B cell (primary cell): ENCODE results near the gene HELB. TPM values are rescaled to one million over a fixed set of nuclear protein-coding genes. Genes with fewer than 3 reads are reported as not detected.

Source experiments
- ATAC-seq: fragments of 200-7000 bp; cut with Tn5 transposase; one replicate; pipeline ENCODE4 v1.10.0; 2021; ENCODE audit warnings: low read depth, mild to moderate bottlenecking, moderate number of reproducible peaks, moderate library complexity
- CTCF ChIA-PET: fragments of 350-600 bp; sonication (Branson Sonifier 250); formaldehyde crosslinking; loops from one replicate; lab custom pipeline; 2021; ENCODE audit warnings: antibody characterized with exemption, inconsistent platforms; lab: Charles Lee
- POLR2A ChIA-PET: fragments of 350-600 bp; sonication (Branson Sonifier 250); formaldehyde crosslinking; loops from one replicate; lab custom pipeline; 2021; ENCODE audit warnings: antibody characterized with exemption; lab: Charles Lee
- DNase-seq: peaks from one replicate; pipeline ENCODE4 v3.0.0; 2013
- H2AFZ ChIP-seq: 2 replicates; pipeline ENCODE4 v1.6.1; 2012; ENCODE audit warnings: mild to moderate bottlenecking, low read depth, low read length; ENCODE audit not compliant: insufficient read depth, poor library complexity, severe bottlenecking
- H3K27ac ChIP-seq, 2 donors: 1 replicate in 1 of 2; 2 replicates in 1 of 2; pipeline ENCODE4 v1.5.1; 2012 to 2013; ENCODE audit warnings: low read length in 2 of 2, mild to moderate bottlenecking in 2 of 2, moderate library complexity in 1 of 2
- H3K27me3 ChIP-seq, 4 experiments: fragments of 200-600 bp in 1 of 4; sonication (generic) in 1 of 4; replicated peaks in 1 of 4; 1 replicate in 2 of 4; 2 replicates in 2 of 4; pipeline versions ENCODE4 v1.6.1 to v1.7.0; 2013 to 2016; ENCODE audit warnings: low read length in 3 of 4, mild to moderate bottlenecking in 2 of 4, mixed read lengths in 1 of 4, moderate library complexity in 1 of 4; ENCODE audit not compliant: insufficient read depth in 4 of 4, control insufficient read depth in 3 of 4; ENCODE audit errors: control extremely low read depth in 1 of 4
- H3K36me3 ChIP-seq, 2 experiments: replicated peaks in 1 of 2; 1 replicate in 1 of 2; 2 replicates in 1 of 2; pipeline versions ENCODE4 v1.6.1 to v1.7.1; 2013; ENCODE audit warnings: low read length in 1 of 2; ENCODE audit not compliant: insufficient read depth in 2 of 2, control insufficient read depth in 1 of 2; ENCODE audit errors: control extremely low read depth in 1 of 2, extremely low read depth in 1 of 2
- H3K4me1 ChIP-seq, 2 donors: fragments of 200-600 bp in 1 of 2; sonication (generic) in 1 of 2; 1 replicate in 1 of 2; 2 replicates in 1 of 2; pipeline versions ENCODE4 v1.5.1 to v1.6.1; 2013 to 2017; ENCODE audit warnings: low read length in 2 of 2; ENCODE audit not compliant: control insufficient read depth in 2 of 2, insufficient read depth in 2 of 2
- H3K4me2 ChIP-seq: replicated peaks from 2 replicates; pipeline ENCODE3; 2012; ENCODE audit warnings: mild to moderate bottlenecking, low read depth, low read length; ENCODE audit not compliant: poor library complexity, severe bottlenecking
- H3K4me3 ChIP-seq, 5 experiments: fragments of 200-600 bp in 1 of 5; sonication (generic) in 1 of 5; 1 replicate in 3 of 5; 2 replicates in 2 of 5; pipeline versions ENCODE4 v1.5.1 to v1.7.0; 2011 to 2016; ENCODE audit warnings: low read length in 4 of 5, mild to moderate bottlenecking in 4 of 5, low read depth in 2 of 5, control low read depth in 1 of 5, moderate library complexity in 1 of 5; ENCODE audit not compliant: insufficient read depth in 1 of 5; ENCODE audit errors: control extremely low read depth in 1 of 5, extremely low read depth in 1 of 5
- H3K79me2 ChIP-seq: fragments of 200-600 bp; sonication (generic); one replicate; pipeline ENCODE4 v1.6.0; 2016; ENCODE audit warnings: low read length; ENCODE audit not compliant: control insufficient read depth, insufficient read depth
- H3K9ac ChIP-seq: fragments of 200-600 bp; sonication (generic); 2 replicates; pipeline ENCODE4 v1.6.1; 2017; ENCODE audit warnings: mild to moderate bottlenecking, low read length, moderate library complexity
- H3K9me3 ChIP-seq, 3 donors: one replicate each; pipeline versions ENCODE4 v1.6.1 to v1.7.1; 2013; ENCODE audit warnings: low read length in 2 of 3; ENCODE audit not compliant: control insufficient read depth in 2 of 3, insufficient read depth in 1 of 3; ENCODE audit errors: control extremely low read depth in 1 of 3
- H4K20me1 ChIP-seq: 2 replicates; pipeline ENCODE4 v1.6.0; 2012; ENCODE audit warnings: mild to moderate bottlenecking, low read length; ENCODE audit not compliant: insufficient read depth, control insufficient read depth, poor library complexity, severe bottlenecking
- H3K27ac Mint-ChIP-seq: one replicate; pipeline ENCODE4 v1.8.0; 2021; ENCODE audit warnings: mixed read lengths
- H3K27me3 Mint-ChIP-seq: one replicate; pipeline ENCODE4 v1.8.0; 2021; ENCODE audit warnings: mixed read lengths
- H3K4me1 Mint-ChIP-seq: one replicate; pipeline ENCODE4 v1.8.0; 2021; ENCODE audit warnings: mixed read lengths
- H3K4me3 Mint-ChIP-seq: one replicate; pipeline ENCODE4 v1.8.0; 2021; ENCODE audit warnings: mixed read lengths
- H3K9me3 Mint-ChIP-seq: one replicate; pipeline ENCODE4 v1.8.0; 2022; ENCODE audit warnings: mixed read lengths; ENCODE audit not compliant: insufficient read depth
- EZH2 ChIP-seq: IDR thresholded peaks from 2 replicates; pipeline ENCODE4 v1.6.1; 2012; ENCODE audit warnings: borderline replicate concordance, low read depth, mild to moderate bottlenecking, moderate library complexity, low read length; ENCODE audit not compliant: insufficient read depth, poor library complexity, severe bottlenecking
- WGBS: methylation state at CpG from one replicate; pipeline ENCODE4 v1.1.5; 2013; ENCODE audit warnings: missing lambda C conversion rate; ENCODE audit not compliant: insufficient coverage; 5-methylcytosine and 5-hydroxymethylcytosine counted together
- intact Hi-C: fragments of 100-400 bp; cut with micrococcal nuclease; formaldehyde crosslinking; loops from one replicate; pipeline ENCODE4 v1.10.0; 2022
- polyA plus RNA-seq: library from polyadenylated mRNA; depleted of rRNA; stranded (reverse); fragments of >200 nt; gene quantifications from 2 replicates; pipeline ENCODE4 v1.2.3, GENCODE V29; 2012
- total RNA-seq, 2 donors: library from RNA; stranded (reverse); fragments of 120-200 nt in 1 of 2; gene quantifications; 1 replicate in 1 of 2; 2 replicates in 1 of 2; pipeline versions ENCODE4 v1.2.3 to v1.2.4, GENCODE V29; 2013 to 2022
- TF ChIP-seq, protein P1 (sequence below): fragments of 200-600 bp; IDR thresholded peaks from one replicate; pipeline ENCODE4 v1.8.0; 2022; ENCODE audit warnings: antibody characterized with exemption, mild to moderate bottlenecking

The HELB gene
- total and polyA plus RNA-seq, 2 donors (not counting 1 experiment from before 2014, with no cell fraction given) = 2.4 to 10.0 TPM

DNA sequence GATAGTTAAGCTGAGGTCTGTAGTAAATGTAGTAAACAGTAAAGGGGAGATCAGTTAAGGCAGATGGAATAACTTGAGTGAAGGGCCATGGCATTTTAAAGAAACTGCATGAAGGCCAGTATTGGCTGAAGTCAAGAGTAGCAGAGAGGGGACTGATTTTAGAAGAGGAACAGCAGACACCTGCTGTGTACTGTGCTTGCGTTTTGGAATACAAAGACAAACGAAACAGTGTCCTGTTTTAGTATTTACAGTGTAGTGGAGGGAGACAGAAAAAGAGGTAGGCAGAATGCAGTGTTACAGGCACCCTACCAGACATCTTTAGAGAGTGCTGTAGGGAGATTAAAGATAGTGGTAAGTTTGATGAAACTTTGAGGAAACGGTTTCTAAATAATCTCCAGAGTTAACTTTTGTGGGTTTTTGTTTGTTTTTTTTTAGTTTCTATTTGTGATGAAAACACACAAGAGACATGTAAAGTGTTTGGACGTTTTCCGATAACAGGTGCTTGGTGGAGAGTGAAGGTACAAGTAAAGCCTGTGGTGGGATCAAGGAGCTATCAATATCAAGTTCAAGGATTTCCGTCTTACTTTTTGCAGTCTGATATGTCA, 2.1 kb downstream of the HELB start:
- DNase-seq (peak; percentile 5), ATAC-seq (no peak)
- no peak for TF ChIP-seq EZH2
- TF ChIP-seq, protein P1, sequence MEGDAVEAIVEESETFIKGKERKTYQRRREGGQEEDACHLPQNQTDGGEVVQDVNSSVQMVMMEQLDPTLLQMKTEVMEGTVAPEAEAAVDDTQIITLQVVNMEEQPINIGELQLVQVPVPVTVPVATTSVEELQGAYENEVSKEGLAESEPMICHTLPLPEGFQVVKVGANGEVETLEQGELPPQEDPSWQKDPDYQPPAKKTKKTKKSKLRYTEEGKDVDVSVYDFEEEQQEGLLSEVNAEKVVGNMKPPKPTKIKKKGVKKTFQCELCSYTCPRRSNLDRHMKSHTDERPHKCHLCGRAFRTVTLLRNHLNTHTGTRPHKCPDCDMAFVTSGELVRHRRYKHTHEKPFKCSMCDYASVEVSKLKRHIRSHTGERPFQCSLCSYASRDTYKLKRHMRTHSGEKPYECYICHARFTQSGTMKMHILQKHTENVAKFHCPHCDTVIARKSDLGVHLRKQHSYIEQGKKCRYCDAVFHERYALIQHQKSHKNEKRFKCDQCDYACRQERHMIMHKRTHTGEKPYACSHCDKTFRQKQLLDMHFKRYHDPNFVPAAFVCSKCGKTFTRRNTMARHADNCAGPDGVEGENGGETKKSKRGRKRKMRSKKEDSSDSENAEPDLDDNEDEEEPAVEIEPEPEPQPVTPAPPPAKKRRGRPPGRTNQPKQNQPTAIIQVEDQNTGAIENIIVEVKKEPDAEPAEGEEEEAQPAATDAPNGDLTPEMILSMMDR = no peak
- CTCF ChIA-PET = interaction anchor here (0.9 kb wide), 1 partner anchor 74 kb away, joined by 3 read pairs; no protein-coding TSS in a partner anchor
- intact Hi-C loops = loop anchor here (10.0 kb wide), 1 partner anchor 1900 kb away; the partner anchor contains the start of gene XPOT
- H3K27ac ChIP-seq = no peak overlapping the region
- POLR2A ChIA-PET = no interaction called here
- peaks cover 10 to 15% of the 10 kb centered on the region in 2 donors for H3K4me1 ChIP-seq
- H3K9ac ChIP-seq = peak overlapping the region; percentile 92
- Mint-ChIP-seq H3K4me1 (peaks cover 36% of the 10 kb centered on the region), H3K27me3 (no peaks in the 10 kb centered on the region), H3K27ac (no peak overlapping the region), H3K4me3 (peak overlapping the region; percentile 13), H3K9me3 (no peaks in the 10 kb centered on the region)
- peak overlapping the region in 1 of 5 experiments; percentile 10 for H3K4me3 ChIP-seq
- H3K9me3 ChIP-seq = no peaks in the 10 kb centered on the region
- H3K27me3 ChIP-seq = no peaks in the 10 kb centered on the region
- H3K4me2 ChIP-seq = peak overlapping the region; percentile 89
- peak overlapping the region; percentile 12 for H2AFZ ChIP-seq
- H4K20me1 ChIP-seq = no peaks in the 10 kb centered on the region
- H3K36me3 ChIP-seq = peaks cover 3 to 8% of the 10 kb centered on the region in 2 experiments
- peaks cover 11% of the 10 kb centered on the region for H3K79me2 ChIP-seq
- 50% methylated on average over 1 of the region's 6 CpGs for WGBS

DNA sequence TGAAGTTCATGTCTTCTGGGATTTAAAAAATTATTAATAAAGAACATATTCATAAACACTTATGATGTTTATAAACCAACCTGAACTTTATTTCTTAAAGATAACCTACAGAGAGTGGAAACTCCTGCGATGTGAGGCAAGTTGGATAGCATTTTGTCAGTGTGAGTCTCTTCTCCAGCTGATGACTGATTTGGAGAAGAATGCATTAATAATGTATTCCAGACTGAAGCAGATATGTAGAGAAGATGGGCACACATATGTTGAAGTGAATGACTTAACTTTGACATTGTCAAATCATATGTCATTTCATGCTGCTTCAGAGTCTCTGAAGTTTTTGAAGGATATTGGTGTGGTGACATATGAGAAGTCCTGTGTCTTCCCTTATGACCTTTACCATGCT, 7.3 kb downstream of the HELB start:
- no peak for DNase-seq
- Histone ChIP-seq H3K36me3 (peaks cover 10 to 23% of the 10 kb centered on the region in 2 experiments), H3K27ac (no peak overlapping the region), H4K20me1 (no peaks in the 10 kb centered on the region), H3K9ac (no peak overlapping the region), H3K27me3 (no peaks in the 10 kb centered on the region), H3K4me1 (no peaks in the 10 kb centered on the region), H3K9me3 (no peaks in the 10 kb centered on the region), H3K79me2 (peaks cover 30% of the 10 kb centered on the region), H3K4me2 (no peak overlapping the region), H3K4me3 (no peak overlapping the region), H2AFZ (no peak overlapping the region)
- CTCF ChIA-PET = no interaction called here
- H3K9me3 Mint-ChIP-seq = no peaks in the 10 kb centered on the region
- POLR2A ChIA-PET = no interaction called here
- 100% methylated on average over 1 of the region's 1 CpG for WGBS
- no peak for TF ChIP-seq EZH2
- TF ChIP-seq, protein P1 = no peak
- H3K27me3 Mint-ChIP-seq = no peaks in the 10 kb centered on the region
- no peak overlapping the region for H3K27ac Mint-ChIP-seq
- peaks cover 26% of the 10 kb centered on the region for H3K4me1 Mint-ChIP-seq
- intact Hi-C loops = loop anchor here (10.0 kb wide), 1 partner anchor 1905 kb away; the partner anchor contains the start of gene XPOT
- ATAC-seq = no peak
- no peak overlapping the region for H3K4me3 Mint-ChIP-seq
